Measurements from ENCODE around the gene CFAP74.
A peak's percentile ranks its signal among the peaks of the same experiment; 100 is the strongest.

Gene CFAP74

GRCh38 chr1:1955621-1956094, 47.9 kb downstream of the CFAP74 start:
- no peak overlapping the region for H3K4me3 ChIP-seq (ENCODE audit: low read depth, low read length)
- in situ Hi-C loops (cut with HindIII; ENCODE audit: low sequenced_read_pairs) = no loop called here
- TF ChIP-seq, protein P1, sequence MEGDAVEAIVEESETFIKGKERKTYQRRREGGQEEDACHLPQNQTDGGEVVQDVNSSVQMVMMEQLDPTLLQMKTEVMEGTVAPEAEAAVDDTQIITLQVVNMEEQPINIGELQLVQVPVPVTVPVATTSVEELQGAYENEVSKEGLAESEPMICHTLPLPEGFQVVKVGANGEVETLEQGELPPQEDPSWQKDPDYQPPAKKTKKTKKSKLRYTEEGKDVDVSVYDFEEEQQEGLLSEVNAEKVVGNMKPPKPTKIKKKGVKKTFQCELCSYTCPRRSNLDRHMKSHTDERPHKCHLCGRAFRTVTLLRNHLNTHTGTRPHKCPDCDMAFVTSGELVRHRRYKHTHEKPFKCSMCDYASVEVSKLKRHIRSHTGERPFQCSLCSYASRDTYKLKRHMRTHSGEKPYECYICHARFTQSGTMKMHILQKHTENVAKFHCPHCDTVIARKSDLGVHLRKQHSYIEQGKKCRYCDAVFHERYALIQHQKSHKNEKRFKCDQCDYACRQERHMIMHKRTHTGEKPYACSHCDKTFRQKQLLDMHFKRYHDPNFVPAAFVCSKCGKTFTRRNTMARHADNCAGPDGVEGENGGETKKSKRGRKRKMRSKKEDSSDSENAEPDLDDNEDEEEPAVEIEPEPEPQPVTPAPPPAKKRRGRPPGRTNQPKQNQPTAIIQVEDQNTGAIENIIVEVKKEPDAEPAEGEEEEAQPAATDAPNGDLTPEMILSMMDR (IDR thresholded peaks at IDR 0.05; ENCODE audit: low read depth, low read length) = no peak
- DNase-seq (ENCODE audit: low read depth, low spot score) = no peak

DNA sequence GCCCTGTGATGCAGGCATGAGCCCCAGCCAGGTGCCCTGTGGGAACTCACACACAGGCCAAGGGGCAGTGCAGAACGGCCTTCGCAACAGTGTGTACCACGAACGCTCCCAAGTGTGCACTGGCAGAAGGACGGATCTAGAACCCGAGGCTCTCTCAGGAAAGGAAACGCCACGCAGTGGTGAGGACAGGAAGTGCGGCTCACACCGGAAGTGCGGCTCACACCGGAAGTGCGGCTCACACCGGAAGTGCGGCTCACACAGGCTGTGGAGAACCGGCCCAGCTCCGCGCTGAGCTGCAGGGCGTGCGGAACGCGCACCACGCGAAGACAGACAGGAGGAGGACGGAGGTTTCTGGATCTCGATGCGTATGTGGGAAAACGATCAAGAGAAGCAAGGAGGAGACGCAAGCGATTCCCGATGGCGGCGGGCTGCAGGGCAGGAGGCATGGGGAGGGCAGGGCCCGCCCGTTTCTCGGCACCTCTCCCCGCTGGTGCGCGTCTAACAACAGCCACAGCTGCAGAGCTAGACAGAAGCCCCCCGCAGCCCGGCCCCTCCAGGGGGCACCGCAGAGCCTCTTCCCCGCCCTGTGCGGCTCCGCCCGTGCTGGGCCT, 48.6 kb downstream of the CFAP74 start:
- no peak for DNase-seq (ENCODE audit: low read depth, low spot score)
- in situ Hi-C loops (cut with HindIII; ENCODE audit: low sequenced_read_pairs) = no loop called here
- TF ChIP-seq, protein P1 (IDR thresholded peaks at IDR 0.05; ENCODE audit: low read depth, low read length) = peak; percentile 22
- no peak overlapping the region for H3K4me3 ChIP-seq (ENCODE audit: low read depth, low read length)

DNA sequence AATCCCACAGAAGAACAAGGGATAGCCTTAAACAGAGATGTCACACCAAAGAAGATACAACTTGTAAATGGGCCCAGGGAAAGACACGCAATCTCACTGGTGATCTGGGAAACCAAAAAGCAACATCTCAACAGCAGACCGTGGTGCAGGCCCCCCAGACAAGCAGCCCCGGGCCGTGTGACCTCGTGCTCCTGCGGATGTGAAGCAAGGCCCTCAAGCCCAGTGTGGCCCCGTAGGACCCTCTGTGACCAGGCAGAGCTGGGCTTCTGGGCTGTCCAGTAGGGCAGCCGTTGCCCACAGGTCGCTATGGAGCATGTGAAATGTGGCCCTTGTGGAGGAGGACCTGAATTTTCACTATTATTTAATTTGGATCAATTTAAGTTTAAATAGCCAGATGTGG, 49.6 kb downstream of the CFAP74 start:
- in situ Hi-C loops (cut with HindIII; ENCODE audit: low sequenced_read_pairs) = no loop called here
- H3K4me3 ChIP-seq (ENCODE audit: low read depth, low read length) = no peak overlapping the region
- no peak for DNase-seq (ENCODE audit: low read depth, low spot score)
- TF ChIP-seq, protein P1 (IDR thresholded peaks at IDR 0.05; ENCODE audit: low read depth, low read length) = no peak

DNA sequence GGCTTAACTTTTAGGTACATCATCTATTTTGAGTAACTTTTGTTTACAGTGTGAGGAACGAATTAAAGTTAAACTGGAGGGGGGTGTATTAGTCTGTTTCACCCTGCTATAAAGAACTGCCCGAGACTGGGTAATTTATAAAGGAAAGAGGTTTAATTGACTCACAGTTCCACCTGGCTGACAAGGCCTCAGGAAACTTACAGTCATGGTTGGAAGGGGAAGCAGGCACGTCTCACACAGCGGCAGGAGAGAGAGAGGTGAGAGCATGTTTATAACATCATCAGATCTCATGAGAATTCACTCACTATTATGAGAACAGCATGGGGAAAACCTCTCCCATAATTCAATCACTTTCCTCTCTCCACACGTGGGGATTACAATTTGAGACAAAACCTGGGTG, 52.6 kb downstream of the CFAP74 start:
- no peak for DNase-seq (ENCODE audit: low read depth, low spot score)
- in situ Hi-C loops (cut with HindIII; ENCODE audit: low sequenced_read_pairs) = no loop called here
- TF ChIP-seq, protein P1 (IDR thresholded peaks at IDR 0.05; ENCODE audit: low read depth, low read length) = no peak
- H3K4me3 ChIP-seq (ENCODE audit: low read depth, low read length) = no peak overlapping the region

DNA sequence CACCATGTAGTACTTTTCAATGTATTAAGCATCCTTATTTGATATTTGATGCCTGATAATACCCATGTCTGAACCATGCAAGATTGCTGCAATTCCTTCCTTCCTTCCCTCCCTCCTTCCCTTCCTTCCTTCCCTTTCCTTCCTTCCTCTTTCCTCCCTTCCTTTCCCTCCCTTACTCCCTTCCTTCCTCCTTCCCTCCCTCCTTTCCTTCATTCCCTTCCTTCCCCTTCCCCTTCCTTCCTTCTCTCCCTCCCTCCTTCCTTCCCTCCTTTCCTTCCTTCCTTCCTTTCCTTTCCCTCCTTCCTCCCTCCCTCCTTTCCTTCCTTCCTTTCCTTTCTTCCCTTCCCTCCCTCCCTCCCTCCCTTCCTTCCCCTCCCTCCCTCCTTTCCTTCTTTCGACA, 54.8 kb downstream of the CFAP74 start:
- H3K4me3 ChIP-seq (ENCODE audit: low read depth, low read length) = no peak overlapping the region
- in situ Hi-C loops (cut with HindIII; ENCODE audit: low sequenced_read_pairs) = no loop called here
- TF ChIP-seq, protein P1 (IDR thresholded peaks at IDR 0.05; ENCODE audit: low read depth, low read length) = no peak
- no peak for DNase-seq (ENCODE audit: low read depth, low spot score)

GRCh38 chr1:1947493-1947892, 56.1 kb downstream of the CFAP74 start:
- TF ChIP-seq, protein P1 (IDR thresholded peaks at IDR 0.05; ENCODE audit: low read depth, low read length) = no peak
- H3K4me3 ChIP-seq (ENCODE audit: low read depth, low read length) = no peak overlapping the region
- DNase-seq (ENCODE audit: low read depth, low spot score) = no peak
- in situ Hi-C loops (cut with HindIII; ENCODE audit: low sequenced_read_pairs) = no loop called here

Data from astrocyte of the spinal cord (primary cell).